NCI-H1092 treated with DMSO at 0.1 percent for 48 hours (cell line): Measurements from ENCODE around the gene CFAP299.
A peak's percentile ranks its signal among the peaks of the same experiment; 100 is the strongest.
"Not testable (repeated sequence)": the region's sequence is repeated elsewhere in the genome, so short reads cannot be mapped to it uniquely, and the experiment has no call there.

Experiments used
- DNase-seq: peaks from one replicate; lab custom pipeline; 2025; lab: John Stamatoyannopoulos, UW

The CFAP299 gene

GRCh38 chr4:80331693-80332092, 3.8 kb upstream of the CFAP299 start:
- no peak for DNase-seq

GRCh38 chr4:80333121-80333520, 2.4 kb upstream of the CFAP299 start:
- DNase-seq, result no peak

- no peak for DNase-seq
Observed at GRCh38 chr4:80334568-80334967, 962 bp upstream of the CFAP299 start.

- no peak for DNase-seq
Observed at GRCh38 chr4:80335226-80335553, 340 bp upstream of the CFAP299 start.

- DNase-seq, result peak; percentile 15
Observed at GRCh38 chr4:80336582-80336981, 1.1 kb downstream of the CFAP299 start.

GRCh38 chr4:80340036-80340435, 4.5 kb downstream of the CFAP299 start:
- DNase-seq, result no peak

GRCh38 chr4:80342684-80343083, 7.2 kb downstream of the CFAP299 start:
- not testable (repeated sequence) for DNase-seq

- DNase-seq, result no peak
Observed at GRCh38 chr4:80343887-80344286, 8.4 kb downstream of the CFAP299 start.

- no peak for DNase-seq
Observed at GRCh38 chr4:80360084-80360483, 24.6 kb downstream of the CFAP299 start.

- DNase-seq, result no peak
Observed at GRCh38 chr4:80360900-80361299, 25.4 kb downstream of the CFAP299 start.

GRCh38 chr4:80361329-80361900, 25.9 kb downstream of the CFAP299 start:
- DNase-seq, result peak; percentile 36

GRCh38 chr4:80362578-80363181, 27.1 kb downstream of the CFAP299 start:
- DNase-seq, result peak; percentile 56

- DNase-seq, result peak; percentile 32
Observed at GRCh38 chr4:80365928-80366327, 30.4 kb downstream of the CFAP299 start.

GRCh38 chr4:80367737-80368136, 32.2 kb downstream of the CFAP299 start:
- no peak for DNase-seq

- no peak for DNase-seq
Observed at GRCh38 chr4:80370635-80371034, 35.1 kb downstream of the CFAP299 start.

- DNase-seq, result no peak
Observed at GRCh38 chr4:80371046-80371445, 35.5 kb downstream of the CFAP299 start.

GRCh38 chr4:80374180-80374579, 38.6 kb downstream of the CFAP299 start:
- no peak for DNase-seq

- no peak for DNase-seq
Observed at GRCh38 chr4:80382090-80382832, 46.7 kb downstream of the CFAP299 start.

GRCh38 chr4:80385397-80386280, 50.1 kb downstream of the CFAP299 start:
- no peak for DNase-seq

GRCh38 chr4:80386281-80386886, 50.9 kb downstream of the CFAP299 start:
- DNase-seq, result no peak

- no peak for DNase-seq
Observed at GRCh38 chr4:80387390-80388283, 52.1 kb downstream of the CFAP299 start.
